Endometrial microvascular endothelial cells (primary cell): Measurements from ENCODE around the gene DAO. TPM values are rescaled to one million over a fixed set of nuclear protein-coding genes. Genes with fewer than 3 reads are reported as not detected.

Source experiments
- in situ Hi-C: cut with HindIII; loops from 2 replicates; pipeline ENCODE4 v1.10.0; 2017; ENCODE audit warnings: low sequenced_read_pairs, low pct_unique_long_range_greater_than_20kb; ENCODE audit errors: inconsistent ontology term
- total RNA-seq: library from RNA; depleted of rRNA; stranded (reverse); fragments of >200 nt; gene quantifications from one replicate; pipeline ENCODE4 v1.2.3, GENCODE V29; 2015; ENCODE audit errors: inconsistent ontology term

Gene DAO
- not detected for total RNA-seq

DNA sequence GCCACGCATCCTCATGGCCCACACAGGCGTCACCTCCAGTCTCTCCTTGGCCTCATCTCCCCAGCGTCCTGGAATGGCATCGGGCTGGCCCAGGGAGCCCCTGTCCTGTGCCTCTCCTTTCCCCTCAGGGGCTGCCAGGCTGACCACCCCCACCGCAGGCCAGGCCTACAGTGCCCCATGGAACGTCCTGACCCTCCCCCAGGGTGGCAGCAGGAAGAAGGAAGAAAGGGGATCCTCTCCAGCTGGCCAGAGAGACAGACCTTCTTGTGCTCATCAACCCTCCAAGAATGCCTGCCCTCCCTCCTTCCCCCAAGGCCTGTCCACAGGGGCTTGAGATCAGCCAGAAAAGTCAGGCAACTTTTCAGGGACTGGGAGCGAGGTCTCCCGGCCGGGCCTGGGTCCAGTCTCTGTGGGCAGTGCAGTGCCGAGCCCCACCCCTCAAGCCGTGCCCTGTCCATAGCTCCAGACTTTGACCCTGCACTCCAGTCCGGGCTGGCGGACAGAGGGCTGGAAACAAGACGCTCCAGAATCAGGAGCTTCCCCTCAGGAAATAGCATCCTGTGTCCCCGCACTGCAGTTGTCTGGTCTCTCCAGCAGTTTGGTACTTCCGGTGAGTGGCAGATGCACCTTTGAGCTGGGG lies at the start of gene DAO:
TSS of gene DAO (plus strand) at position 478 of the 640 bp plus-strand sequence. CDS start 4,915 bp downstream, outside the sequence.
- in situ Hi-C loops: no loop called here

DNA sequence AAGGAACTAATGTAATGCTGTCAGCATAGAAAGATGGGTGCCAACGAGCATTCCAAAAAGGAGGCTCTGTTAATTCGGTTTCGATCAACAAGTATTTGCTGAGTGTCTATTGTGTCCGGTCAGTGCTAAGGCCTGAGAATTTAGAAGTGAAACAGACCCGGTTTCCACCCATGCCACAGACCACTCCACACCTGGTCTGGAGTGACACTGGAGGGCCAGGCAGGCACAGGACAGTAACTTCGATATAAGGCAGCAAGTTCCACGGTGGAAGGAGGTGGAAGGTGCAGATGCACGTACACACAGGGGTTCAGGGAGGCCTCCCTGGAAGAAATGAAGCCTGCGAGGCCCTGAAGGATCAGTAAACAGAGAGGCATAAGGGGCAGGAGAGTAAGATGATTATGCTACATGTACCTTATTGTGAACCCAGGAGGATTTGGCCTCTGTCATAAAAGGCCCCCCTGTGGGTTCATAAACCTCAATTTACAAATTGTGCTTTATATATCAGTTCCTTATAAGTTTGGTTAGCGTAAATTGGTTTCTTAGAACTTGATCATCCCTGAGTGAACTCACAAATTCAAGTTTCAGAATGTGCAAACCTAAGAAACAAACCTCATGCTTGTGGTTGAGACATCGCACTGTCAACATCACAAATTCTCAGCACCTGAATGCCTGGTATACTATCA lies 48.4 kb upstream of the DAO start:
- in situ Hi-C loops: loop anchor here (25.0 kb wide), 1 partner anchor 169 kb away; no protein-coding TSS in a partner anchor

- in situ Hi-C loops: loop anchor here (25.0 kb wide), 1 partner anchor 170 kb away; no protein-coding TSS in a partner anchor
Measured at GRCh38 chr12:108832208-108832607, 47.7 kb upstream of the DAO start.

DNA sequence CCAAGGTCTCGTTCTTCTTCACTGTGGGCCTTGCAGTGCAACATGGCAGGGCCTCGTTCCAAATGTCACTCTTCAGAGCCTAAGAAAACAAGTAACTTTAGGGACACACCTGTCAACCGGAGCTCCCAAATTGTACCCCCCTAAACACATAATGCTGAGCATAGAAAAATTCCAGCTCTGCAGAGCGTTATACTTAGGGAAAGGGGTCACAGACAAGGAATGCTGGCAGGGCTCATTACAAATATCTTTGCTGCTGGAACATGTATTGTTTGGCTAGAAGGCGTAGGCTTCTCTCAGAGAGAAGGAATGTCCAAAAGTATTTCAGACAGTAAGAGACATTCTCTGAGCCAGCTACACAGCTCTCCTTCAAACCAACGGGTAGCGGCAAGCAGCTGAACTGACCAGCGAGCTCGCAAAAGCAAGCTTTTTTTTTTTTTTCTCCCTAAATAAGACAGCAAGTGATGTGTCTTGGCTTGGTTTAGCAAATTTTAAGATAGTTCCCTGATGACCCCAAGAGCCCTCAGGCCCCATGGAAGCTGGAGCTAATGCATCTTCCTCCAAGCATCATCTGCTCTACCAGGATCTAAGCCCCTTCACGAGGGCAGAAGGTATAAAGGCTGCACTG lies 47.0 kb upstream of the DAO start:
- in situ Hi-C loops: loop anchor here (25.0 kb wide), 1 partner anchor 171 kb away; no protein-coding TSS in a partner anchor

GRCh38 chr12:108833355-108833733 lies 46.5 kb upstream of the DAO start:
- in situ Hi-C loops: loop anchor here (25.0 kb wide), 1 partner anchor 171 kb away; no protein-coding TSS in a partner anchor

- in situ Hi-C loops: loop anchor here (25.0 kb wide), 1 partner anchor 172 kb away; no protein-coding TSS in a partner anchor
Measured at GRCh38 chr12:108833757-108834472, 46.0 kb upstream of the DAO start.

DNA sequence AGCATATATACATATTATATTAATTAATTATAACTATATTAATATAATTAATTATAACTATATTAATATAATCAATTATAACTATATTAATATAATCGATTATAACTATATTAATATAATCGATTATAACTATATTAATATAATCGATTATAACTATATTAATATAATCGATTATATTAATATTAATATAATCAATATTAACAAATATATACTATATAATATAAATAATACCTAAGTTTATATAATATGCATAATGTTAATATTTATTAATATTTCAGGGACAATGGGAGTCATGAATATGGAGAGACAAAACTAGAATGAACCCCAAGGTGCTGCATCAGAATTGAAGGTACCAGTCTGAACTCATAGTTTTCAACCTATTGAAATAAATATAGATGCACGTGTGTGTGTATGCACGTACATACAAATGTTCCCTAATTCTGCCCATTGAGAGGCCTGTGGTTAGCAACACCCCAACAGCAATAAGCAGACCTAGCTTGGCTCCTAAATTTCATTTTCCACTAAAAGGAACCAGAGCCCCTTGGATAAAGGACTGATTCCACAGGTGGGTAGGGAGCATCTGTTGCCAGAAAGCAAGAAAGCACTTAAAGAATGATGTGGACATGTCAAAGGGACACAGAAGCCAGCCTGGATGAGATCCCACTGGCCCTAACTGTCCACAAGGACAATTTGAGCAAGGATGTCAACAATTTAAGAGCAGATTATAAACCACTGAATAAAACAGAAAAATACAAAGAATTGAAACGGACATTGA lies 43.8 kb upstream of the DAO start:
- in situ Hi-C loops: loop anchor here (25.0 kb wide), 1 partner anchor 174 kb away; no protein-coding TSS in a partner anchor

GRCh38 chr12:108837239-108837638 lies 42.7 kb upstream of the DAO start:
- in situ Hi-C loops: loop anchor here (25.0 kb wide), 1 partner anchor 175 kb away; no protein-coding TSS in a partner anchor

DNA sequence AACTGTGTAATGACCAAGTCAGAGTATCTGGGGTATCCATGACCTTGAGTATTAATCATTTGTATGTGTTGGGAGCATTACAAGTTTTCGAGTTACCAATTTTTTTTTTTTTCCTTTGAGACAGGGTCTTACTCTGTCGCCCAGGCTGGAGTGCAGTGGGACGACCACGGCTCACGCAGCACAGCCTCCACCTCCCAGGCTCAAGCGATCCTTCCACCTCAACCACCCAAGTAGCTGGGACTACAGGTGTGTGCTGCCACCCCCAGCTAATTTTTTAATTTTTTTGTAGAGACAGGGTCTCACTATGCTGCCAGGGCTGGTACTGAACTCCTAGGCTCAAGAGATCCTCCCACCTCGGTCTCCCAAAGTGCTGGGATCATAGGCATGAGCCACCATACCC lies 42.2 kb upstream of the DAO start:
- in situ Hi-C loops: loop anchor here (25.0 kb wide), 1 partner anchor 175 kb away; no protein-coding TSS in a partner anchor

DNA sequence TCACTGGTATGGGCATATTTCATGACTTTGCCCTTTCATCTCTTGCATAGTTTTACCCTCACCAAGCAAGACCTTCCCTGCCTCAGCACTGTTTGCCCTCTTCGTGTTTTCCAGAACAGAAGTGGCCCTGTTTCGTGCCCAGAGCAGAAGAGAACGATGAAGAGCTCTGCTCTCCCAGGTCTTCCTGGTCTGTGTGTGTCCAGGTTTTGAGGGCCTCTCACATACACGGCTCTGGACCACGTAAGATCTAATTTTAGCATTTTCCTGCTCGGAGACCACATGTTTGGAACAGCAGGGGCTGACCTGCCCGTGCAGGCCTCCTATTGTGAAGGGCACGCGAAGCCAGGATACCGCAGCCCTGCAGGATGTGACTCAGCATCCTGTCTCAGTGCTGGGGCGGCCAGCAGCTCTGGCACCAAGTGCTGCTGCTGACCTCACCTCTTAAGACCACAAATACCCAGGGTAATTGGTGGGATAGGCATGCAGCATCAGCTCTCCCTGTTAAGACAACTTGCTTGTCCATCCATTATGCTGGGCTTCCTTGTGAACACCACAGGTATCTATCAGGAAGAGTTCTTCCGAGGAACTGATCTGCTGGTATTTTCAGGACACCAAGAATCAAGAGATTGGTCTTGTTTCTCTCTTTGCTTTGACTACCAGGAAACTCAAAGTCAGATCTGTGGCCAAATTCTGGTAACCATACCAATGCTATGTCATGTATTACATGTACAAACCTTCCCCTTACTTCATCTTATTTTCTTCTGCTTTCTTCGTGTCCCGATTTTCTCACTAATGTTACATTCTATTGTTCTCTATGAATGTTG lies 41.5 kb upstream of the DAO start:
- in situ Hi-C loops: loop anchor here (25.0 kb wide), 1 partner anchor 176 kb away; no protein-coding TSS in a partner anchor

GRCh38 chr12:108839018-108839889 lies 40.6 kb upstream of the DAO start:
- in situ Hi-C loops: loop anchor here (25.0 kb wide), 1 partner anchor 177 kb away; no protein-coding TSS in a partner anchor

DNA sequence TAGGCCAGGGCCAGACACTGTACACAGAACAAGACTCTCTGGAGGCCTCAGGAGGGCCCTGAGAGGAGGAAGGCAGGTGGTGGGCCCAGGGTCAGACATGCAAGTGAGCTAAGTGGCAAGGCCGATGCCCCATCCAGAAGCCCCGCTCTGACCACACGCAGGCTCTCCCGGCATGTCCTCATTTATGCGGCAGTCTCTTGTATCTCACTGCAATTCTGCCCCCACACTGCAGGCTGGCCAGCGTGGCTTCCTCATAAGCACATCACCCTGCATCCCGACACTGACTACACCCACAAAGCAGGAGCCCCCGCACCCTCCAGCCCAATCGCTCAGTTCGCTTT lies 40.0 kb upstream of the DAO start:
- in situ Hi-C loops: loop anchor here (25.0 kb wide), 1 partner anchor 178 kb away; no protein-coding TSS in a partner anchor

DNA sequence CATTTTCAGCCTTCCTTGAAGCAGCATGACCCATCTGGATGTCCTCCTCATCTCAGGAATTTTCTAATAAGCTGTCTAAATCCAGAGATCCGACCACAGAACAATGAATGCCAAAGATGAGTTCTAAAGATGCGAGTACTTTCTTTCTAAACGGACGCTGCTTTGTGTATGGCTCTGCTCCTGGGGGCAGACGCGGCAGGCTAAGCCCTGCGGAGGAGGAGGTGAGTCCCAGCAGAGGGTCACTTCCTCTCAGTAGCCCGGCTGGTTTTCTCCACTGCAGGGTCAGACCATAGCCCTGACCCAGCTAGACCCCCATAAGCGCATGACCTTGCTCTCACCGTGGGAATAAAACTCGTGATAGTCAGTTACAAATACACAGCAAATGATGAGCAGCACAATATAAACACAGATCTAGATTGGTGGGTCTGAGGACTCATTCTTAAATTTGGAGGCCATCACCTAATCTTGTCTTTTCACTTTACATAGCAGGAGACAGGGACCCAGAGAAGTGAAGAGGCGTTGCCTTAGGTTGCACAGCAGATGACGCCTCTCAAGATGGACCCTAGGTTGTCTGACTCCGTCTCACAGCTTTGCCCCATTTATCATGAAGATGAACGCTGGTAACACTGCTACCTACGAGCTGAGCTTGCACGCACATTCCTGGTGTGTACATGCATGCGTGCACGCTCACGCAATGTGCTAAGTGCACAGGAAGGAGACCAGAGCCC lies 39.1 kb upstream of the DAO start:
- in situ Hi-C loops: loop anchor here (25.0 kb wide), 1 partner anchor 178 kb away; no protein-coding TSS in a partner anchor

DNA sequence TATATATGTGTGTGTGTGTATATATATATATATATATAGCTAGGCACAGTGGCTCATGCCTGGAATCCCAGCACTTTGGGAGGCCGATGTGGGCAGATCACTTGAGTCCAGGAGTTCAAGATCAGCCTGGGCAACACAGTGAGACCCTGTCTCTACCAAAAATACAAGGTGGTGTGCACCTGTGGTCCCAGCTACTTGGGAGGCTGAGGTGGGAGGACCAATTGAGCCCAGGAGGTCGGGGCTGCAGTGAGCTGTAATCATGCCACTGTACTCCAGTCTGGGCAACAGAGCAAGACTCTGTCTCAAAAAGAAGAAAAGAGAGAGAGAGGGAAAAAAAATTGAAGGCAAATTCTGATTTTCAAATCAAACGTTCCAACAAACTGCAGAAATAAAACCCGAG lies 38.1 kb upstream of the DAO start:
- in situ Hi-C loops: loop anchor here (25.0 kb wide), 1 partner anchor 180 kb away; no protein-coding TSS in a partner anchor

- in situ Hi-C loops: loop anchor here (25.0 kb wide), 1 partner anchor 180 kb away; no protein-coding TSS in a partner anchor
Measured at GRCh38 chr12:108842361-108842760, 37.5 kb upstream of the DAO start.

DNA sequence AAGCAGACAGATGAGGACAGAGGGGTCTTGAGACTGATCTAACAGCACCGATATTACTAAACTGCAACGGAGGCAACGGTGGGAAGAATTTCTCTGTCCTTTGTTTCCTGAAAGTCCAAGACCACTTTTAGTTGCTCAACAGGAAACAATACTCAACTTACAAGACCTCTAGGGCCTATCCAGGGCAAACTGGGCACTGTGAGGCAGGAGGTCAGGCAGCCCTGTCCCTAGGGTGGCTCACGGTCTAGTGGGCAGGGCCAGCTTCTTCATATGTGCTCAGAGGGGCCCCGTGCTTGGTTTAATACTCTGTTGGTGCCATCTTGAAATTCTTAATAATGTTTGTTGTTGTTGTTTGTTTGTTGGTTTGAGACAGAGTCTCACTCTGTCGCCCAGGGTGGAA lies 36.7 kb upstream of the DAO start:
- in situ Hi-C loops: loop anchor here (25.0 kb wide), 1 partner anchor 181 kb away; no protein-coding TSS in a partner anchor
